Measurements from ENCODE around the gene CPEB1.

The CPEB1 gene

GRCh38 chr15:82551646-82552247, 95.4 kb downstream of the CPEB1 start:
- ChIA-PET CTCF (no interaction called here), POLR2A (ENCODE audit: low non-redundant PET) (no interaction called here)
- no peak overlapping the region for H3K27ac ChIP-seq
- TF ChIP-seq, protein P1, sequence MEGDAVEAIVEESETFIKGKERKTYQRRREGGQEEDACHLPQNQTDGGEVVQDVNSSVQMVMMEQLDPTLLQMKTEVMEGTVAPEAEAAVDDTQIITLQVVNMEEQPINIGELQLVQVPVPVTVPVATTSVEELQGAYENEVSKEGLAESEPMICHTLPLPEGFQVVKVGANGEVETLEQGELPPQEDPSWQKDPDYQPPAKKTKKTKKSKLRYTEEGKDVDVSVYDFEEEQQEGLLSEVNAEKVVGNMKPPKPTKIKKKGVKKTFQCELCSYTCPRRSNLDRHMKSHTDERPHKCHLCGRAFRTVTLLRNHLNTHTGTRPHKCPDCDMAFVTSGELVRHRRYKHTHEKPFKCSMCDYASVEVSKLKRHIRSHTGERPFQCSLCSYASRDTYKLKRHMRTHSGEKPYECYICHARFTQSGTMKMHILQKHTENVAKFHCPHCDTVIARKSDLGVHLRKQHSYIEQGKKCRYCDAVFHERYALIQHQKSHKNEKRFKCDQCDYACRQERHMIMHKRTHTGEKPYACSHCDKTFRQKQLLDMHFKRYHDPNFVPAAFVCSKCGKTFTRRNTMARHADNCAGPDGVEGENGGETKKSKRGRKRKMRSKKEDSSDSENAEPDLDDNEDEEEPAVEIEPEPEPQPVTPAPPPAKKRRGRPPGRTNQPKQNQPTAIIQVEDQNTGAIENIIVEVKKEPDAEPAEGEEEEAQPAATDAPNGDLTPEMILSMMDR (conservative IDR thresholded peaks at IDR 0.05; ENCODE audit: low read depth), result no peak
- peak; percentile 51 for DNase-seq (ENCODE audit: low spot score)

GRCh38 chr15:82549199-82549665, 97.9 kb downstream of the CPEB1 start:
- ChIA-PET CTCF (no interaction called here), POLR2A (ENCODE audit: low non-redundant PET) (no interaction called here)
- no peak overlapping the region for H3K27ac ChIP-seq
- DNase-seq (ENCODE audit: low spot score), result no peak
- TF ChIP-seq, protein P1 (conservative IDR thresholded peaks at IDR 0.05; ENCODE audit: low read depth), result no peak

GRCh38 chr15:82548700-82549099, 98.5 kb downstream of the CPEB1 start:
- CTCF ChIA-PET, result no interaction called here
- H3K27ac ChIP-seq, result no peak overlapping the region
- no peak for DNase-seq (ENCODE audit: low spot score)
- TF ChIP-seq, protein P1 (conservative IDR thresholded peaks at IDR 0.05; ENCODE audit: low read depth), result no peak
- POLR2A ChIA-PET (ENCODE audit: low non-redundant PET), result no interaction called here

- CTCF ChIA-PET, result no interaction called here
- TF ChIP-seq, protein P1 (conservative IDR thresholded peaks at IDR 0.05; ENCODE audit: low read depth), result no peak
These were observed 101.7 kb downstream of the CPEB1 start for GRCh38 chr15:82545478-82545877.

GRCh38 chr15:82545002-82545401, 102.2 kb downstream of the CPEB1 start:
- CTCF ChIA-PET, result interaction anchor here (0.6 kb wide), 1 partner anchor 135 kb away, joined by 3 read pairs; no protein-coding TSS in a partner anchor
- POLR2A ChIA-PET (ENCODE audit: low non-redundant PET), result no interaction called here
- TF ChIP-seq, protein P1 (conservative IDR thresholded peaks at IDR 0.05; ENCODE audit: low read depth), result no peak

More at GRCh38 chr15:82545478-82545877, 101.7 kb downstream of the CPEB1 start:
- DNase-seq (ENCODE audit: low spot score), result no peak
- no peak overlapping the region for H3K27ac ChIP-seq
- POLR2A ChIA-PET (ENCODE audit: low non-redundant PET), result no interaction called here

DNA sequence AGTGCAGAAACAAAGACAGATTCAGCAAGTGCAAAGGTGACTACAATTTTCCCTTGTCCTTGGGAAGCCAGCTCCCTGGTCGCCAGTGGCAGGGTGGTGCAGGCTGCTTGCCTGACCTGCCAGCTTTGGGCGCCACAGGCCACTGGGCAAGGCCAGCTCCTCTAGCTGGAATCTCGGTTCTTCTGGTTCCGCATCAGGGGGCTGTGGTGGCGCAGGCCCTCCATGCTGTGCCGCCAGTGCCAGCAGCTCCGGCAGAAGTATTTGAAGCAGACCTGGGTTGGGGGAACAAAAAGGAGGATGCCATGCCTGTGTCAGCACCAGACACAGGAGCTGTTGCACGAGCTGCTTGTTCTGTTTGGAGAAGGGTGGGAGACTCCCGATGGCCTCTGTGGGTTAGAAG, 102.7 kb downstream of the CPEB1 start:
- TF ChIP-seq, protein P1 (conservative IDR thresholded peaks at IDR 0.05; ENCODE audit: low read depth), result no peak
- H3K27ac ChIP-seq, result no peak overlapping the region
- ChIA-PET CTCF (interaction anchor here (0.6 kb wide), 1 partner anchor 136 kb away, joined by 3 read pairs; no protein-coding TSS in a partner anchor), POLR2A (ENCODE audit: low non-redundant PET) (no interaction called here)
- DNase-seq (ENCODE audit: low spot score), result no peak

More at GRCh38 chr15:82545002-82545401, 102.2 kb downstream of the CPEB1 start:
- DNase-seq (ENCODE audit: low spot score), result no peak
- H3K27ac ChIP-seq, result no peak overlapping the region

All from RWPE1 (cell line).